ENCODE results near the gene COTL1. TPM values are rescaled to one million over a fixed set of nuclear protein-coding genes. Genes with fewer than 3 reads are reported as not detected.

COTL1 gene
- total and polyA plus RNA-seq, 12 donors = 6.4 to 72.9 (median 9.7) TPM

DNA sequence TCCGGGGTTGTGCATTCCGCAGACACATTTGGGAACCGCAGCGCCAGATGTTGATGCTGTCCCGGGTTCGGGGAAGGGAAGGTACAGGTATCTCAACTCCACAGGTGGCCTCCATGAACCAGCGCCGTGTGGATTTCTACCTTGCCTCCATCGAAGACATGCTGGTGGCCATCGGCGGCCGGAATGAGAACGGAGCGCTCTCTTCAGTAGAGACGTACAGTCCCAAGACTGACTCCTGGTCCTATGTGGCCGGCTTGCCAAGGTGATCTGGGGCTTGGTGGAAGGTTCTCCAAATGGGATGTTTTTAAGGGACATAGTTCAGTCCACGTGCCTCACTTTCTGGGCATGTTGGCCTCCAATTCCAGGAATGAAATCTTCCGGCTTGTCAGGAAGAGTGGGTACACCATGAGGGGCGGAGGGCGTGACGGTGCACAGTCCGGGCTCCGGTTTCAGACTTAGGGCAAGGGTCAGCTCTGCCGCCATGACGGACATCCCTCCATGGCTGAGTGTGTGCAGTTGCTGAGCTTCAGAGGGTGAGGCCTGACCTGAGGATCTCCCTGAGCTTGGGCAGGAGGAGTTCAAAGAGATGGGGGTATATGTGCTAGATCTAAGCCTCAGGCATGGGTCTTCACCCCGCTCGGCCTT lies 41.9 kb upstream of the COTL1 start:
- Histone ChIP-seq H3K9me3 (no peaks in the 10 kb centered on the region), H3K36me3 (peaks cover 10 to 100% (median 82%) of the 10 kb centered on the region in 9 donors), H3K27ac (no peak overlapping the region), H3K27me3 (no peaks in the 10 kb centered on the region), H3K4me3 (no peak overlapping the region), H3K4me1 (peaks cover 0 to 8% (median 0%) of the 10 kb centered on the region in 9 donors)
- intact Hi-C loops (cut with DNase I) = no loop called here
- TF ChIP-seq, protein P1, sequence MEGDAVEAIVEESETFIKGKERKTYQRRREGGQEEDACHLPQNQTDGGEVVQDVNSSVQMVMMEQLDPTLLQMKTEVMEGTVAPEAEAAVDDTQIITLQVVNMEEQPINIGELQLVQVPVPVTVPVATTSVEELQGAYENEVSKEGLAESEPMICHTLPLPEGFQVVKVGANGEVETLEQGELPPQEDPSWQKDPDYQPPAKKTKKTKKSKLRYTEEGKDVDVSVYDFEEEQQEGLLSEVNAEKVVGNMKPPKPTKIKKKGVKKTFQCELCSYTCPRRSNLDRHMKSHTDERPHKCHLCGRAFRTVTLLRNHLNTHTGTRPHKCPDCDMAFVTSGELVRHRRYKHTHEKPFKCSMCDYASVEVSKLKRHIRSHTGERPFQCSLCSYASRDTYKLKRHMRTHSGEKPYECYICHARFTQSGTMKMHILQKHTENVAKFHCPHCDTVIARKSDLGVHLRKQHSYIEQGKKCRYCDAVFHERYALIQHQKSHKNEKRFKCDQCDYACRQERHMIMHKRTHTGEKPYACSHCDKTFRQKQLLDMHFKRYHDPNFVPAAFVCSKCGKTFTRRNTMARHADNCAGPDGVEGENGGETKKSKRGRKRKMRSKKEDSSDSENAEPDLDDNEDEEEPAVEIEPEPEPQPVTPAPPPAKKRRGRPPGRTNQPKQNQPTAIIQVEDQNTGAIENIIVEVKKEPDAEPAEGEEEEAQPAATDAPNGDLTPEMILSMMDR (IDR thresholded peaks at IDR 0.05) = no peak
- WGBS, 2 donors = 96 to 97% methylated on average over 27 of the region's 27 CpGs
- ATAC-seq = no peak
- DNase-seq = no peak

DNA sequence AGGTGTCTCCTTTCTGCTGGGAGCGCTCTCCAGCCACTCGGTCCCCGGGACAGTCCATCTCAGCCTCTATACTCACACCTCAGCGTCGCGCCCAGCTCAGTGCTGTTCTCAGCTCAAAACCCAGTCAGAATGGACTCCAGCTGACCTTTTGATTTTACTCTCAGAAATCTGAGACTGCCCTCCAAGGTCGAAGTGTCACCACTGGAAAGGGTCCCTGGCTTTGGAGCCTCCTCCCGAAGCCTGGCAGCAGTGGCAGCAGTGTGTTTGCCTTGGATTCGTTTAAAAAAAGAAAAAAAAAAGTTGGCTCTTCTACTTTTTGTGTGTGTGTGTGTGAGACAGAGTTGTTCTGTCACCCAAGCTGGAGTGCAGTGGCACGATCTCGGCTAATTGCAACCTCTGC lies 40.8 kb upstream of the COTL1 start:
- TF ChIP-seq, protein P1 (IDR thresholded peaks at IDR 0.05) = no peak
- Histone ChIP-seq H3K4me3 (no peak overlapping the region), H3K4me1 (peaks cover 0 to 8% (median 0%) of the 10 kb centered on the region in 9 donors), H3K36me3 (peaks cover 10 to 100% (median 77%) of the 10 kb centered on the region in 9 donors), H3K27ac (no peak overlapping the region), H3K27me3 (no peaks in the 10 kb centered on the region), H3K9me3 (no peaks in the 10 kb centered on the region)
- ATAC-seq = no peak
- WGBS, 2 donors = 77 to 82% methylated on average over 11 of the region's 11 CpGs
- intact Hi-C loops (cut with DNase I) = no loop called here
- no peak for DNase-seq

DNA sequence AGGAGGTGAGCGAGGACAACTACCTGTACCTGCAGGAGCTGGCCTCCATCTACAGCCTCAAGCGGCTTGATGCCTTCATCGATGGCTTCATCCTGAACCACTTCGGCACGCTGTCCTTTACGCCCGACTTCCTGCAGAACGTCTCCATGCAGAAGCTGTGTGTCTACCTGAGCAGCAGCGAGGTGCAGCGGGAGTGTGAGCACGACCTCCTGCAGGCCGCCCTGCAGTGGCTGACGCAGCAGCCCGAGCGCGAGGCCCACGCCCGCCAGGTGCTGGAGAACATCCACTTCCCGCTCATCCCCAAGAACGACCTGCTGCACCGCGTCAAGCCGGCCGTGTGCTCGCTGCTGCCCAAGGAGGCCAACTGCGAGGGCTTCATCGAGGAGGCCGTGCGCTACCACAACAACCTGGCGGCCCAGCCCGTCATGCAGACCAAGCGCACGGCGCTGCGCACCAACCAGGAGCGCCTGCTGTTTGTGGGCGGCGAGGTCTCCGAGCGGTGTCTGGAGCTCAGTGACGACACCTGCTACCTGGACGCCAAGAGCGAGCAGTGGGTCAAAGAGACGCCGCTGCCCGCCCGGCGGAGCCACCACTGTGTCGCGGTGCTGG lies 39.5 kb upstream of the COTL1 start:
- DNase-seq (no peak), ATAC-seq (no peak)
- H3K9me3 ChIP-seq = no peaks in the 10 kb centered on the region
- H3K4me3 ChIP-seq = no peak overlapping the region
- intact Hi-C loops (cut with DNase I) = no loop called here
- peaks cover 10 to 100% (median 75%) of the 10 kb centered on the region in 9 donors for H3K36me3 ChIP-seq
- H3K27ac ChIP-seq = no peak overlapping the region
- peaks cover 0 to 8% (median 0%) of the 10 kb centered on the region in 9 donors for H3K4me1 ChIP-seq
- 98% methylated on average over 50 of the region's 50 CpGs for WGBS, 2 donors
- no peaks in the 10 kb centered on the region for H3K27me3 ChIP-seq
- TF ChIP-seq, protein P1 (IDR thresholded peaks at IDR 0.05) = no peak

DNA sequence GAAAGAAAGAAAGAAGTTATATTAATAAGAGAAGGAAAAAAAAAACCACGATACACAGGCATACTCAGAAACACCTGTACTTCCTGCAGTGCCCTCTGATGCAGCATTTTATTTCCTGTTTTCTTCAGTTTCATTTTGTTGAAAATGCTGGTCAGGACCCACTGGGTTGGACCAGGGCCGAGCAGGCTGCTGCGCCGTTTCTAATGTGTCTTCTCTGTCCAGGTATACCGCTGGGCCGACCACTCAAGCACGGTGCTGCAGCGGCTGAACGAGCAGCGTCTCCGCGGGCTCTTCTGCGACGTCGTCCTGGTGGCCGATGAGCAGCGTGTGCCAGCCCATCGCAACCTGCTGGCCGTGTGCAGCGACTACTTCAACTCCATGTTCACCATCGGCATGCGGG lies 38.8 kb upstream of the COTL1 start:
- Histone ChIP-seq H3K4me1 (peaks cover 0 to 8% (median 0%) of the 10 kb centered on the region in 9 donors), H3K4me3 (no peak overlapping the region), H3K36me3 (peaks cover 10 to 100% (median 69%) of the 10 kb centered on the region in 9 donors), H3K27me3 (no peaks in the 10 kb centered on the region), H3K27ac (no peak overlapping the region), H3K9me3 (no peaks in the 10 kb centered on the region)
- DNase-seq = no peak
- TF ChIP-seq, protein P1 (IDR thresholded peaks at IDR 0.05) = no peak
- ATAC-seq = no peak
- WGBS, 2 donors = 95% methylated on average over 22 of the region's 22 CpGs
- intact Hi-C loops (cut with DNase I) = no loop called here

All from heart right ventricle (tissue), 16 donors.